HG02870 (cell line): ENCODE data around the gene GATA6.
"Not testable (repeated sequence)": the region's sequence is repeated elsewhere in the genome, so short reads cannot be mapped to it uniquely, and the experiment has no call there.

Experiments
- ATAC-seq: cut with Tn5 transposase; IDR thresholded peaks from one replicate; pipeline ENCODE4 v1.9.1; 2021; ENCODE audit warnings: mild to moderate bottlenecking, moderate library complexity; ENCODE audit not compliant: unreplicated experiment

The GATA6 gene

GRCh38 chr18:22203536-22204213 is 34.3 kb downstream of the GATA6 start:
- no peak for ATAC-seq

GRCh38 chr18:22204214-22204536 is 34.8 kb downstream of the GATA6 start:
- no peak for ATAC-seq

- ATAC-seq: no peak
Observed at GRCh38 chr18:22204996-22205395, 35.6 kb downstream of the GATA6 start.

GRCh38 chr18:22207021-22207758 is 37.8 kb downstream of the GATA6 start:
- no peak for ATAC-seq

GRCh38 chr18:22210311-22210754 is 40.9 kb downstream of the GATA6 start:
- ATAC-seq: no peak

- ATAC-seq: no peak
Observed at GRCh38 chr18:22211657-22212056, 42.3 kb downstream of the GATA6 start.

GRCh38 chr18:22213333-22213973 is 44.1 kb downstream of the GATA6 start:
- ATAC-seq: no peak

GRCh38 chr18:22214731-22215528 is 45.5 kb downstream of the GATA6 start:
- no peak for ATAC-seq

- no peak for ATAC-seq
Observed at GRCh38 chr18:22218835-22219234, 49.4 kb downstream of the GATA6 start.

GRCh38 chr18:22219568-22220355 is 50.4 kb downstream of the GATA6 start:
- no peak for ATAC-seq

GRCh38 chr18:22220585-22220984 is 51.2 kb downstream of the GATA6 start:
- ATAC-seq: not testable (repeated sequence)

GRCh38 chr18:22221350-22221749 is 52.0 kb downstream of the GATA6 start:
- ATAC-seq: no peak

GRCh38 chr18:22223254-22223964 is 54.0 kb downstream of the GATA6 start:
- ATAC-seq: no peak

GRCh38 chr18:22223965-22224322 is 54.6 kb downstream of the GATA6 start:
- ATAC-seq: no peak

GRCh38 chr18:22224339-22224738 is 55.0 kb downstream of the GATA6 start:
- ATAC-seq: no peak

GRCh38 chr18:22226801-22227200 is 57.4 kb downstream of the GATA6 start:
- no peak for ATAC-seq

- no peak for ATAC-seq
Observed at GRCh38 chr18:22228976-22229375, 59.6 kb downstream of the GATA6 start.

- ATAC-seq: no peak
Observed at GRCh38 chr18:22229456-22230124, 60.2 kb downstream of the GATA6 start.

- no peak for ATAC-seq
Observed at GRCh38 chr18:22230471-22230945, 61.1 kb downstream of the GATA6 start.
